K562 (cell line): ENCODE results near the gene RFPL3. TPM values are rescaled to one million over a fixed set of nuclear protein-coding genes. Genes with fewer than 3 reads are reported as not detected.

Source experiments
- ATAC-seq: fragments of 200-7000 bp; cut with Tn5 transposase; 3 replicates; pipeline ENCODE4 v1.9.1; 2020; ENCODE audit warnings: moderate library complexity
- BruUV-seq: library from RNA; stranded (reverse); fragments of 400-500 nt; replicated peaks from 2 replicates; lab custom pipeline; 2021; lab: Mats Ljungman, UMichigan
- CTCF ChIA-PET: fragments of 300-600 bp; formaldehyde crosslinking; extraction: SDS; loops from one replicate; lab custom pipeline; 2021; ENCODE audit warnings: low intra/inter-chr PET ratio; lab: Yijun Ruan, JAX
- POLR2A ChIA-PET: fragments of 300-600, 350-650 bp; sonication (Branson Sonifier 250); formaldehyde crosslinking; extraction: SDS; loops from one replicate; lab custom pipeline; 2021; ENCODE audit warnings: antibody characterized with exemption, inconsistent platforms; lab: Yijun Ruan, JAX
- DNase-seq, 4 experiments: peaks; one replicate each; pipeline versions ENCODE4 v3.0.0 to v3.0.0-alpha.2; 2011 to 2018; ENCODE audit warnings: low spot score in 3 of 4, mixed read lengths in 3 of 4; ENCODE audit errors: extremely low read depth in 1 of 4
- FAIRE-seq: peaks from 2 replicates; lab custom pipeline; 2011; peaks lifted over from hg19 to GRCh38; lab: Jason Lieb, UNC
- H2AFZ ChIP-seq: 2 replicates; pipeline ENCODE4 v1.6.0; 2011; ENCODE audit warnings: low read depth, low read length, control low read depth, inconsistent platforms
- H3K27ac ChIP-seq: fragments of 200-600 bp; 3 replicates; pipeline ENCODE4 v1.8.0; 2011; ENCODE audit warnings: low read depth, mild to moderate bottlenecking, control low read depth, inconsistent platforms, low read length, moderate library complexity, mixed read lengths; ENCODE audit errors: extremely low read depth
- H3K27me3 ChIP-seq, 2 experiments: fragments of 300-600 bp in 1 of 2; 2 replicates in 1 of 2; 3 replicates in 1 of 2; pipeline versions ENCODE4 v1.6.0 to v1.8.0; 2011; ENCODE audit warnings: inconsistent platforms in 2 of 2, low read length in 2 of 2, mild to moderate bottlenecking in 1 of 2, mixed read lengths in 1 of 2, moderate library complexity in 1 of 2; ENCODE audit not compliant: control insufficient read depth in 2 of 2, insufficient read depth in 2 of 2
- H3K36me3 ChIP-seq: fragments of 300-600 bp; 3 replicates; pipeline ENCODE4 v1.8.0; 2011; ENCODE audit warnings: mild to moderate bottlenecking, low read length, inconsistent platforms; ENCODE audit not compliant: control insufficient read depth, insufficient read depth
- H3K4me1 ChIP-seq, 2 experiments: fragments of 200-600 bp in 1 of 2; replicated peaks in 1 of 2; 2 replicates in 1 of 2; 3 replicates in 1 of 2; pipeline versions ENCODE4 v1.5.1 to v1.8.0; 2011; ENCODE audit warnings: inconsistent platforms in 2 of 2, low read length in 2 of 2, mild to moderate bottlenecking in 1 of 2, mixed read lengths in 1 of 2, moderate library complexity in 1 of 2; ENCODE audit not compliant: control insufficient read depth in 2 of 2, insufficient read depth in 2 of 2
- H3K4me2 ChIP-seq: 2 replicates; pipeline ENCODE4 v1.6.1; 2011; ENCODE audit warnings: low read length, control low read depth, inconsistent platforms, mixed read lengths; ENCODE audit not compliant: insufficient read depth
- H3K4me3 ChIP-seq: fragments of 200-600 bp; sonication (generic), shearing (Covaris generic); 2 replicates; pipeline ENCODE4 v1.5.1; 2016; ENCODE audit warnings: control low read depth, inconsistent platforms
- H3K79me2 ChIP-seq: fragments of 200-600 bp; 3 replicates; pipeline ENCODE4 v1.8.0; 2011; ENCODE audit warnings: low read length, inconsistent platforms; ENCODE audit not compliant: control insufficient read depth, insufficient read depth
- H3K9ac ChIP-seq, 2 experiments: 2 replicates each; pipeline versions ENCODE4 v1.6.0 to v1.6.1; 2011; ENCODE audit warnings: low read depth in 2 of 2, low read length in 2 of 2, control low read depth in 1 of 2, inconsistent platforms in 1 of 2, mild to moderate bottlenecking in 1 of 2, mixed read lengths in 1 of 2; ENCODE audit not compliant: insufficient read depth in 1 of 2
- H3K9me1 ChIP-seq: one replicate; pipeline ENCODE4 v1.6.0; 2011; ENCODE audit warnings: inconsistent platforms, mild to moderate bottlenecking, low read length, moderate library complexity; ENCODE audit not compliant: control insufficient read depth, insufficient read depth
- H3K9me3 ChIP-seq: replicated peaks from 2 replicates; pipeline ENCODE4 v1.5.1; 2011; ENCODE audit warnings: low read depth, low read length, inconsistent platforms; ENCODE audit not compliant: control insufficient read depth, insufficient read depth
- H4K20me1 ChIP-seq: replicated peaks from 2 replicates; pipeline ENCODE4 v1.6.1; 2011; ENCODE audit warnings: low read length, inconsistent platforms, mixed read lengths; ENCODE audit not compliant: control insufficient read depth, insufficient read depth
- AFF4 ChIP-seq: sonication (generic); formaldehyde crosslinking; IDR thresholded peaks from 2 replicates; pipeline ENCODE4 v1.8.0; 2023; ENCODE audit warnings: mild to moderate bottlenecking, missing genetic modification reagents
- CC2D1A ChIP-seq: fragments of 450-650 bp; IDR thresholded peaks from 2 replicates; pipeline ENCODE4 v1.6.1; 2017; ENCODE audit warnings: mild to moderate bottlenecking
- DMBX1 ChIP-seq: fragments of 250-450 bp; sonication (Bioruptor Pico); IDR thresholded peaks from 2 replicates; pipeline ENCODE4 v1.8.0; 2022; ENCODE audit warnings: inconsistent platforms, mild to moderate bottlenecking, moderate library complexity, borderline replicate concordance
- FOSL1 ChIP-seq: fragments of 200-800 bp; sonication (Bioruptor generic); conservative IDR thresholded peaks from 2 replicates; pipeline ENCODE4 v1.6.1; 2016; ENCODE audit warnings: missing genetic modification characterization, missing compliant biosample characterization
- MXD1 ChIP-seq: fragments of 250-450 bp; sonication (Bioruptor Pico); IDR thresholded peaks from 2 replicates; pipeline ENCODE4 v1.8.0; 2021; ENCODE audit warnings: borderline replicate concordance, mild to moderate bottlenecking, moderate library complexity; ENCODE audit not compliant: poor library complexity, severe bottlenecking
- NCOA1 ChIP-seq: fragments of 450-650 bp; IDR thresholded peaks from 2 replicates; pipeline ENCODE4 v1.6.1; 2016; ENCODE audit warnings: low read depth
- PCBP1 ChIP-seq: fragments of 200-400 bp; formaldehyde crosslinking; IDR thresholded peaks from 2 replicates; pipeline ENCODE4 v1.6.1; 2018; ENCODE audit warnings: mild to moderate bottlenecking, low read depth, low read length; ENCODE audit not compliant: poor library complexity, severe bottlenecking
- PRDM10 ChIP-seq: fragments of 450-650 bp; IDR thresholded peaks from 2 replicates; pipeline ENCODE4 v1.6.1; 2018; ENCODE audit not compliant: partially characterized antibody
- ZNF347 ChIP-seq: fragments of 450-650 bp; formaldehyde crosslinking; IDR thresholded peaks from 2 replicates; pipeline ENCODE4 v1.4.0; 2020; ENCODE audit warnings: low read depth, mild to moderate bottlenecking, moderate library complexity
- ZNF384 ChIP-seq: IDR thresholded peaks from 2 replicates; pipeline ENCODE4 v1.6.1; 2012; ENCODE audit warnings: low read depth, low read length, improper control_type of control experiment
- ZNF431 ChIP-seq: sonication (generic); formaldehyde crosslinking; IDR thresholded peaks from 2 replicates; pipeline ENCODE4 v1.8.0; 2022; ENCODE audit warnings: mild to moderate bottlenecking, missing genetic modification reagents
- WGBS: fragments of 100-300 bp; shearing (Covaris generic); methylation state at CpG from one replicate; pipeline ENCODE4 v1.1.6; 2016; ENCODE audit warnings: low coverage, mixed read lengths; ENCODE audit not compliant: insufficient coverage; ENCODE audit errors: missing lambda C conversion rate; 5-methylcytosine and 5-hydroxymethylcytosine counted together
- in situ Hi-C: fragments of 300-500 bp; cut with MboI; formaldehyde crosslinking; loops from 4 replicates; pipeline ENCODE4 v1.15.0; 2018; ENCODE audit warnings: inconsistent platforms, mixed read lengths
- intact Hi-C: fragments of 100-400 bp; cut with micrococcal nuclease; formaldehyde crosslinking; loops from 2 replicates; pipeline ENCODE4 v1.14.2; 2022
- polyA plus RNA-seq, 8 experiments: library from polyadenylated mRNA; depleted of rRNA in 4 of 8; stranded (reverse) in 5 of 8; unstranded in 3 of 8; fragments of >200 nt; fragmentation: Nextera tagmentation in 2 of 8; fragmentation: Illumina TruSeq in 1 of 8; extraction: Ambion mirVana in 2 of 8; extraction: Trizol in 1 of 8; gene quantifications; 2 replicates each; pipeline versions ENCODE4 v1.2.1 to v1.2.3, GENCODE V29; 2011 to 2014; ENCODE audit warnings: inconsistent platforms in 1 of 8, missing spikeins in 1 of 8
- total RNA-seq, 7 experiments: library from RNA; depleted of rRNA in 6 of 7; stranded (reverse); fragments of >200 nt in 6 of 7; fragmentation: Illumina TruSeq in 2 of 7; extraction: Trizol in 2 of 7; gene quantifications; 2 replicates each; pipeline versions ENCODE4 v1.2.1 to v1.2.3, GENCODE V29; 2011 to 2021; ENCODE audit warnings: low replicate concordance in 1 of 7
- TF ChIP-seq, protein P1 (sequence below): fragments of 250-450 bp; sonication (Bioruptor Pico); IDR thresholded peaks from 2 replicates; pipeline ENCODE4 v1.4.0; 2020; ENCODE audit warnings: mild to moderate bottlenecking, moderate library complexity, borderline replicate concordance

The RFPL3 gene
- total and polyA plus RNA-seq, 9 of the 15 experiments (the other 6 are each of a cell fraction or from before 2014, with no cell fraction given): not detected

DNA sequence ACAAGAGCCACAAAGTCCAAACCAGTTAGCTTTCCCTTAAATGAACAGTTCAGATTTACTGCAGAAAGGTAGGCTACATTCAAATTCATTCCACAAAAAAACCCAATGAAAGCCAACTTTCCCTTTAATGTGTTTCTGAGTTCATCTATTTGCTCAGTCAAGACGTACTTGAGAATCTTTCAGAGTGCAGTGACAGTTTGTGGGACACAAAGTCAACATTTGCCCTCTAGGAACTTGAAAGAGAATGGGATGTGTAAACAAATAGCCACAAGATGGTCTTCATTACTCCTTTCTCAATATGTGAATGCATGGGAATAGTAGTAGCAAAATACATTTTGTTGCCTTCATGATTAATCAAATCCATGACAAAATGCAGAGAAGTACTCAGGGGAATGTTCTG is 38.6 kb downstream of the RFPL3 start:
- Histone ChIP-seq H3K4me2 (no peak overlapping the region), H2AFZ (no peak overlapping the region), H3K27me3 (no peaks in the 10 kb centered on the region), H3K36me3 (peaks cover 90% of the 10 kb centered on the region; the same call in 2 of the 3 replicates), H3K4me1 (no peaks in the 10 kb centered on the region), H3K9ac (no peak overlapping the region), H3K9me3 (no peaks in the 10 kb centered on the region), H3K4me3 (no peak overlapping the region), H3K9me1 (no peaks in the 10 kb centered on the region), H3K27ac (no peak overlapping the region), H4K20me1 (no peaks in the 10 kb centered on the region), H3K79me2 (no peaks in the 10 kb centered on the region)
- ATAC-seq (no peak), DNase-seq (no peak), FAIRE-seq (no peak)
- in situ Hi-C loops: no loop called here
- BruUV-seq: no TSS peak
- intact Hi-C loops: no loop called here
- 100% methylated on average over 1 of the region's 1 CpG for WGBS
- POLR2A ChIA-PET: interaction anchor here (0.5 kb wide), 1 partner anchor 175 kb away, joined by 3 read pairs; no protein-coding TSS in a partner anchor
- CTCF ChIA-PET: no interaction called here
- TF ChIP-seq DMBX1 (CRISPR knock-in tag): no peak
- TF ChIP-seq PCBP1: no peak
- TF ChIP-seq NCOA1: no peak
- TF ChIP-seq ZNF431 (CRISPR knock-in tag): no peak
- TF ChIP-seq FOSL1 (tag): no peak
- no peak for TF ChIP-seq CC2D1A
- TF ChIP-seq ZNF347 (CRISPR knock-in tag): no peak
- TF ChIP-seq AFF4 (CRISPR knock-in tag): no peak
- TF ChIP-seq, protein P1, sequence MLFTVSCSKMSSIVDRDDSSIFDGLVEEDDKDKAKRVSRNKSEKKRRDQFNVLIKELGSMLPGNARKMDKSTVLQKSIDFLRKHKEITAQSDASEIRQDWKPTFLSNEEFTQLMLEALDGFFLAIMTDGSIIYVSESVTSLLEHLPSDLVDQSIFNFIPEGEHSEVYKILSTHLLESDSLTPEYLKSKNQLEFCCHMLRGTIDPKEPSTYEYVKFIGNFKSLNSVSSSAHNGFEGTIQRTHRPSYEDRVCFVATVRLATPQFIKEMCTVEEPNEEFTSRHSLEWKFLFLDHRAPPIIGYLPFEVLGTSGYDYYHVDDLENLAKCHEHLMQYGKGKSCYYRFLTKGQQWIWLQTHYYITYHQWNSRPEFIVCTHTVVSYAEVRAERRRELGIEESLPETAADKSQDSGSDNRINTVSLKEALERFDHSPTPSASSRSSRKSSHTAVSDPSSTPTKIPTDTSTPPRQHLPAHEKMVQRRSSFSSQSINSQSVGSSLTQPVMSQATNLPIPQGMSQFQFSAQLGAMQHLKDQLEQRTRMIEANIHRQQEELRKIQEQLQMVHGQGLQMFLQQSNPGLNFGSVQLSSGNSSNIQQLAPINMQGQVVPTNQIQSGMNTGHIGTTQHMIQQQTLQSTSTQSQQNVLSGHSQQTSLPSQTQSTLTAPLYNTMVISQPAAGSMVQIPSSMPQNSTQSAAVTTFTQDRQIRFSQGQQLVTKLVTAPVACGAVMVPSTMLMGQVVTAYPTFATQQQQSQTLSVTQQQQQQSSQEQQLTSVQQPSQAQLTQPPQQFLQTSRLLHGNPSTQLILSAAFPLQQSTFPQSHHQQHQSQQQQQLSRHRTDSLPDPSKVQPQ: no peak
- no peak for TF ChIP-seq PRDM10
- no peak for TF ChIP-seq ZNF384
- TF ChIP-seq MXD1: no peak
